Ascending aorta (tissue), 2 donors: ENCODE results near the gene UAP1L1. TPM values are rescaled to one million over a fixed set of nuclear protein-coding genes. Genes with fewer than 3 reads are reported as not detected.

Experiments
- DNase-seq, 2 donors: peaks; one replicate each; pipeline ENCODE4 v3.0.0-alpha.2; 2019; ENCODE audit warnings: low spot score in 2 of 2
- H3K27ac ChIP-seq, 2 donors: fragments of 200-600 bp; sonication (generic); one replicate each; pipeline ENCODE4 v1.5.1; 2016 to 2017; ENCODE audit warnings: mild to moderate bottlenecking in 1 of 2
- H3K27me3 ChIP-seq: fragments of 200-600 bp; sonication (generic); one replicate; pipeline ENCODE4 v1.5.1; 2017
- H3K36me3 ChIP-seq, 2 donors: fragments of 200-600 bp; sonication (generic); one replicate each; pipeline ENCODE4 v1.5.1; 2016
- H3K4me1 ChIP-seq, 2 donors: fragments of 200-600 bp; sonication (generic); one replicate each; pipeline ENCODE4 v1.5.1; 2016 to 2017; ENCODE audit warnings: mild to moderate bottlenecking in 1 of 2
- H3K4me3 ChIP-seq, 2 donors: fragments of 200-600 bp; sonication (generic); one replicate each; pipeline ENCODE4 v1.5.1; 2016 to 2017; ENCODE audit warnings: mild to moderate bottlenecking in 1 of 2
- H3K9me3 ChIP-seq, 2 donors: fragments of 200-600 bp; sonication (generic); one replicate each; pipeline ENCODE4 v1.5.1; 2016
- CTCF ChIP-seq, 3 experiments: fragments of 200-600 bp in 2 of 3; fragments of 450-650 bp in 1 of 3; sonication (generic) in 2 of 3; IDR thresholded peaks; one replicate each; pipeline ENCODE4 v1.5.1; 2016 to 2019; ENCODE audit warnings: antibody characterized with exemption in 3 of 3, mild to moderate bottlenecking in 1 of 3, moderate library complexity in 1 of 3
- intact Hi-C: fragments of 100-400 bp; cut with DNase I; formaldehyde crosslinking; loops from one replicate; pipeline ENCODE4 v1.15.1; 2023
- total RNA-seq: library from RNA; depleted of rRNA; stranded (reverse); fragments of >200 nt; gene quantifications from one replicate; pipeline ENCODE4 v1.1.0, GENCODE V29; 2016

Gene UAP1L1
- total RNA-seq, 1 donor from 2014 or later = 17.1 TPM

GRCh38 chr9:137038916-137039315, 38.4 kb upstream of the UAP1L1 start:
- no peak for TF ChIP-seq CTCF (IDR thresholded peaks at IDR 0.05)
- Histone ChIP-seq H3K27ac (no peak overlapping the region), H3K4me3 (no peak overlapping the region), H3K4me1 (peaks cover 0 to 7% of the 10 kb centered on the region in 2 donors), H3K9me3 (no peaks in the 10 kb centered on the region), H3K36me3 (peaks cover 18 to 27% of the 10 kb centered on the region in 2 donors), H3K27me3 (no peaks in the 10 kb centered on the region)
- DNase-seq = no peak
- intact Hi-C loops = no loop called here

- Histone ChIP-seq H3K9me3 (no peaks in the 10 kb centered on the region), H3K36me3 (peaks cover 18 to 27% of the 10 kb centered on the region in 2 donors), H3K27ac (no peak overlapping the region), H3K4me1 (peaks cover 2 to 12% of the 10 kb centered on the region in 2 donors), H3K27me3 (no peaks in the 10 kb centered on the region), H3K4me3 (no peak overlapping the region)
- DNase-seq = no peak
- no peak for TF ChIP-seq CTCF (IDR thresholded peaks at IDR 0.05)
- intact Hi-C loops = no loop called here
Observed at GRCh38 chr9:137039611-137040366, 37.5 kb upstream of the UAP1L1 start.

- no peak for TF ChIP-seq CTCF (IDR thresholded peaks at IDR 0.05)
- Histone ChIP-seq H3K27me3 (no peaks in the 10 kb centered on the region), H3K9me3 (no peaks in the 10 kb centered on the region), H3K4me1 (peaks cover 5 to 12% of the 10 kb centered on the region in 2 donors), H3K4me3 (no peak overlapping the region), H3K36me3 (peaks cover 18 to 27% of the 10 kb centered on the region in 2 donors), H3K27ac (no peak overlapping the region)
- DNase-seq = no peak
- intact Hi-C loops = no loop called here
Observed at GRCh38 chr9:137040568-137040967, 36.7 kb upstream of the UAP1L1 start.

GRCh38 chr9:137041124-137041523, 36.2 kb upstream of the UAP1L1 start:
- Histone ChIP-seq H3K27ac (peak overlapping the region in 1 of 2 donors; percentile 17), H3K27me3 (no peaks in the 10 kb centered on the region), H3K36me3 (peaks cover 18 to 27% of the 10 kb centered on the region in 2 donors), H3K4me3 (no peak overlapping the region), H3K9me3 (no peaks in the 10 kb centered on the region), H3K4me1 (peaks cover 5 to 15% of the 10 kb centered on the region in 2 donors)
- intact Hi-C loops = no loop called here
- no peak for DNase-seq
- no peak for TF ChIP-seq CTCF (IDR thresholded peaks at IDR 0.05)

GRCh38 chr9:137042751-137043727, 34.3 kb upstream of the UAP1L1 start:
- Histone ChIP-seq H3K27ac (peak overlapping the region in 1 of 2 donors; percentile 53), H3K36me3 (peaks cover 18 to 27% of the 10 kb centered on the region in 2 donors), H3K9me3 (no peaks in the 10 kb centered on the region), H3K4me1 (peaks cover 5 to 20% of the 10 kb centered on the region in 2 donors), H3K4me3 (no peak overlapping the region), H3K27me3 (peaks cover 5% of the 10 kb centered on the region)
- no peak for TF ChIP-seq CTCF (IDR thresholded peaks at IDR 0.05)
- intact Hi-C loops = no loop called here
- DNase-seq = no peak
